Suprapubic skin (tissue), 4 donors: ENCODE measurements around the gene AJAP1. TPM values are rescaled to one million over a fixed set of nuclear protein-coding genes. Genes with fewer than 3 reads are reported as not detected.

ENCODE experiments used
- DNase-seq, 2 donors: peaks; one replicate each; pipeline ENCODE4 v3.0.0-alpha.2; 2019; ENCODE audit warnings: low spot score in 2 of 2
- H3K27ac ChIP-seq: fragments of 200-600 bp; sonication (generic); one replicate; pipeline ENCODE4 v1.5.1; 2019
- H3K27me3 ChIP-seq: fragments of 200-600 bp; sonication (generic); one replicate; pipeline ENCODE4 v1.5.1; 2019
- H3K36me3 ChIP-seq: fragments of 200-600 bp; sonication (generic); one replicate; pipeline ENCODE4 v1.5.1; 2019
- H3K4me1 ChIP-seq: fragments of 200-600 bp; sonication (generic); one replicate; pipeline ENCODE4 v1.5.1; 2019
- H3K4me3 ChIP-seq: fragments of 200-600 bp; sonication (generic); one replicate; pipeline ENCODE4 v1.5.1; 2019; ENCODE audit warnings: mild to moderate bottlenecking
- H3K9me3 ChIP-seq: fragments of 200-600 bp; sonication (generic); one replicate; pipeline ENCODE4 v1.5.1; 2019
- CTCF ChIP-seq, 2 donors: fragments of 200-600 bp in 1 of 2; fragments of 450-650 bp in 1 of 2; sonication (generic) in 1 of 2; IDR thresholded peaks; one replicate each; pipeline ENCODE4 v1.5.1; 2016 to 2019; ENCODE audit warnings: antibody characterized with exemption in 2 of 2, mild to moderate bottlenecking in 1 of 2, moderate library complexity in 1 of 2
- EP300 ChIP-seq: sonication (generic); formaldehyde crosslinking; IDR thresholded peaks from one replicate; pipeline ENCODE4 v1.6.1; 2017; ENCODE audit warnings: antibody characterized with exemption
- POLR2A ChIP-seq, 2 donors: fragments of 450-650 bp; IDR thresholded peaks; one replicate each; pipeline ENCODE4 v1.6.1; 2017; ENCODE audit warnings: antibody characterized with exemption in 2 of 2, mild to moderate bottlenecking in 2 of 2, moderate library complexity in 2 of 2
- POLR2AphosphoS5 ChIP-seq, 3 donors: sonication (generic); formaldehyde crosslinking; IDR thresholded peaks; one replicate each; pipeline ENCODE4 v1.6.1; 2017; ENCODE audit warnings: antibody characterized with exemption in 3 of 3
- WGBS: methylation state at CpG from one replicate; pipeline ENCODE4 v1.1.5; 2018; 5-methylcytosine and 5-hydroxymethylcytosine counted together
- total RNA-seq, 4 donors: library from RNA; depleted of rRNA; stranded (reverse); fragments of >200 nt; gene quantifications; one replicate each; pipeline ENCODE4 v1.1.0, GENCODE V29; 2016

The AJAP1 gene
- total RNA-seq, 4 donors from 2014 or later, result 0.11 to 2.3 (median 0.80) TPM

GRCh38 chr1:4668743-4669700 lies 14.6 kb downstream of the AJAP1 start:
- TF ChIP-seq POLR2AphosphoS5 (IDR thresholded peaks at IDR 0.05), result no peak
- TF ChIP-seq CTCF (IDR thresholded peaks at IDR 0.05), result no peak
- no peak for TF ChIP-seq EP300
- TF ChIP-seq POLR2A (IDR thresholded peaks at IDR 0.05), result no peak
- H3K36me3 ChIP-seq, result no peaks in the 10 kb centered on the region
- WGBS, result 77% methylated on average over 13 of the region's 13 CpGs
- no peaks in the 10 kb centered on the region for H3K4me1 ChIP-seq
- no peak overlapping the region for H3K4me3 ChIP-seq
- no peak for DNase-seq
- peaks cover 23% of the 10 kb centered on the region for H3K27me3 ChIP-seq
- no peak overlapping the region for H3K27ac ChIP-seq
- H3K9me3 ChIP-seq, result no peaks in the 10 kb centered on the region

GRCh38 chr1:4670265-4670664 lies 15.9 kb downstream of the AJAP1 start:
- Histone ChIP-seq H3K4me1 (no peaks in the 10 kb centered on the region), H3K4me3 (no peak overlapping the region), H3K9me3 (no peaks in the 10 kb centered on the region), H3K36me3 (no peaks in the 10 kb centered on the region), H3K27ac (no peak overlapping the region), H3K27me3 (peaks cover 11% of the 10 kb centered on the region)
- no peak for TF ChIP-seq CTCF (IDR thresholded peaks at IDR 0.05)
- TF ChIP-seq POLR2A (IDR thresholded peaks at IDR 0.05), result no peak
- no peak for TF ChIP-seq POLR2AphosphoS5 (IDR thresholded peaks at IDR 0.05)
- TF ChIP-seq EP300, result no peak
- 63% methylated on average over 3 of the region's 4 CpGs for WGBS
- no peak for DNase-seq

GRCh38 chr1:4671828-4672227 lies 17.4 kb downstream of the AJAP1 start:
- H3K9me3 ChIP-seq, result no peaks in the 10 kb centered on the region
- no peaks in the 10 kb centered on the region for H3K4me1 ChIP-seq
- no peak overlapping the region for H3K27ac ChIP-seq
- H3K27me3 ChIP-seq, result peaks cover 6% of the 10 kb centered on the region
- no peak overlapping the region for H3K4me3 ChIP-seq
- H3K36me3 ChIP-seq, result no peaks in the 10 kb centered on the region
- DNase-seq, result no peak
- WGBS, result 87% methylated on average over 13 of the region's 13 CpGs
- TF ChIP-seq CTCF (IDR thresholded peaks at IDR 0.05) (no peak), POLR2A (IDR thresholded peaks at IDR 0.05) (no peak), POLR2AphosphoS5 (IDR thresholded peaks at IDR 0.05) (no peak), EP300 (no peak)

GRCh38 chr1:4673494-4673893 lies 19.1 kb downstream of the AJAP1 start:
- no peak for TF ChIP-seq EP300
- TF ChIP-seq CTCF (IDR thresholded peaks at IDR 0.05), result no peak
- TF ChIP-seq POLR2AphosphoS5 (IDR thresholded peaks at IDR 0.05), result no peak
- no peak for TF ChIP-seq POLR2A (IDR thresholded peaks at IDR 0.05)
- WGBS, result 80% methylated on average over 9 of the region's 9 CpGs

GRCh38 chr1:4674117-4674516 lies 19.7 kb downstream of the AJAP1 start:
- no peak for TF ChIP-seq POLR2AphosphoS5 (IDR thresholded peaks at IDR 0.05)
- TF ChIP-seq POLR2A (IDR thresholded peaks at IDR 0.05), result no peak
- no peak for TF ChIP-seq EP300
- no peak for TF ChIP-seq CTCF (IDR thresholded peaks at IDR 0.05)
- 83% methylated on average over 5 of the region's 5 CpGs for WGBS
- no peaks in the 10 kb centered on the region for H3K4me1 ChIP-seq
- peaks cover 4% of the 10 kb centered on the region for H3K27me3 ChIP-seq
- DNase-seq, result no peak
- H3K4me3 ChIP-seq, result no peak overlapping the region
- peaks cover 7% of the 10 kb centered on the region for H3K9me3 ChIP-seq
- H3K27ac ChIP-seq, result no peak overlapping the region
- no peaks in the 10 kb centered on the region for H3K36me3 ChIP-seq

More at GRCh38 chr1:4673494-4673893, 19.1 kb downstream of the AJAP1 start:
- DNase-seq, result no peak
- H3K4me1 ChIP-seq, result no peaks in the 10 kb centered on the region
- no peak overlapping the region for H3K27ac ChIP-seq
- no peak overlapping the region for H3K4me3 ChIP-seq
- peaks cover 4% of the 10 kb centered on the region for H3K27me3 ChIP-seq
- H3K36me3 ChIP-seq, result no peaks in the 10 kb centered on the region
- H3K9me3 ChIP-seq, result peaks cover under 1% of the 10 kb centered on the region
